ENCODE measurements around the gene PMEPA1.

- TF ChIP-seq SIN3A (IDR thresholded peaks at IDR 0.05; ENCODE audit: borderline replicate concordance, insufficient read depth, low read depth, low read length) (no peak), CTCF (IDR thresholded peaks at IDR 0.05) (no peak), POLR2AphosphoS5 (IDR thresholded peaks at IDR 0.05; ENCODE audit: low read depth, low read length) (no peak)
Measured at GRCh38 chr20:57753332-57754164, 43.7 kb upstream of the PMEPA1 start.
